ENCODE measurements around the gene ZNF534. TPM values are rescaled to one million over a fixed set of nuclear protein-coding genes. Genes with fewer than 3 reads are reported as not detected.
"Not testable (repeated sequence)": the region's sequence is repeated elsewhere in the genome, so short reads cannot be mapped to it uniquely, and the experiment has no call there.

Gene ZNF534
- total and polyA plus RNA-seq, 9 of the 15 experiments (the other 6 are each of a cell fraction or from before 2014, with no cell fraction given), result 0.08 to 0.33 (median 0.22) TPM; not detected in 1

DNA sequence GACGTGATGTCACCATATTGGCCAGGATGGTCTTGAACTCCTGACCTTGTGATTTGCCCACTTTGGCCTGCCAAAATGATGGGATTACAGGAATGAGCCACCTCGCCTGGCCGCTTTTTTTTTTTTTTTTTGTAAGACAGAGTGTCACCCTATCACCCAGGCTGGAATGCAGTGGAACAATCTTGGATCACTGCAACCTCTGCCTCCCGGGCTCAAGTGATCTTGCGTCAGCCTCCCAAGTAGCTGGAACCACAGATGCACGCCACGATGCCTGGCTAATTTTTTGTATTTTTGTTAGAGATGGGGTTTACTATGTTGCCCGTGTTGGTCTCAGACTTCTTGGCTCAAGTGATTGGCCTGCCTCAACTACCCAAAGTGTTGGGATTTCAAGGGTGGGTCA lies 69.6 kb downstream of the ZNF534 start:
- H3K9ac ChIP-seq (ENCODE audit: insufficient read depth in 1 of 2, low read depth in 2 of 2, low read length in 2 of 2), result no peak overlapping the region
- ChIA-PET CTCF (ENCODE audit: low intra/inter-chr PET ratio) (no interaction called here), POLR2A (interaction anchor here (0.8 kb wide), 1 partner anchor 280 kb away, joined by 4 read pairs; no protein-coding TSS in a partner anchor)
- no peak overlapping the region for H3K27ac ChIP-seq (ENCODE audit: extremely low read depth, low read depth, low read length)
- H3K27me3 ChIP-seq (ENCODE audit: control insufficient read depth in 2 of 2, insufficient read depth in 2 of 2, low read length in 2 of 2), result no peaks in the 10 kb centered on the region
- FAIRE-seq, result no peak
- no peak overlapping the region for H2AFZ ChIP-seq (ENCODE audit: low read depth, low read length)
- no peak overlapping the region for H3K4me3 ChIP-seq
- WGBS (ENCODE audit: insufficient coverage, low coverage, missing lambda C conversion rate), result 4% methylated on average over 7 of the region's 8 CpGs
- no peaks in the 10 kb centered on the region for H3K79me2 ChIP-seq (ENCODE audit: control insufficient read depth, insufficient read depth, low read length)
- H3K4me2 ChIP-seq (ENCODE audit: insufficient read depth, low read length), result no peak overlapping the region
- no peaks in the 10 kb centered on the region for H4K20me1 ChIP-seq (replicated peaks; ENCODE audit: control insufficient read depth, insufficient read depth, low read length)
- H3K9me1 ChIP-seq (ENCODE audit: control insufficient read depth, insufficient read depth, low read length), result no peaks in the 10 kb centered on the region
- in situ Hi-C loops (cut with MboI) (no loop called here), intact Hi-C loops (cut with micrococcal nuclease) (no loop called here)
- H3K4me1 ChIP-seq (replicated peaks in 1 of 2; ENCODE audit: control insufficient read depth in 2 of 2, insufficient read depth in 2 of 2, low read length in 2 of 2), result no peaks in the 10 kb centered on the region
- TF ChIP-seq TRIM28 (IDR thresholded peaks at IDR 0.05) (no peak), KLF10 (CRISPR knock-in tag; IDR thresholded peaks at IDR 0.05) (no peak), ZNF280A (IDR thresholded peaks at IDR 0.05; ENCODE audit: low read depth, partially characterized antibody) (no peak), ZNF12 (CRISPR knock-in tag; IDR thresholded peaks at IDR 0.05) (no peak), FOXJ3 (CRISPR knock-in tag; IDR thresholded peaks at IDR 0.05) (no peak)
- TF ChIP-seq, protein P1, sequence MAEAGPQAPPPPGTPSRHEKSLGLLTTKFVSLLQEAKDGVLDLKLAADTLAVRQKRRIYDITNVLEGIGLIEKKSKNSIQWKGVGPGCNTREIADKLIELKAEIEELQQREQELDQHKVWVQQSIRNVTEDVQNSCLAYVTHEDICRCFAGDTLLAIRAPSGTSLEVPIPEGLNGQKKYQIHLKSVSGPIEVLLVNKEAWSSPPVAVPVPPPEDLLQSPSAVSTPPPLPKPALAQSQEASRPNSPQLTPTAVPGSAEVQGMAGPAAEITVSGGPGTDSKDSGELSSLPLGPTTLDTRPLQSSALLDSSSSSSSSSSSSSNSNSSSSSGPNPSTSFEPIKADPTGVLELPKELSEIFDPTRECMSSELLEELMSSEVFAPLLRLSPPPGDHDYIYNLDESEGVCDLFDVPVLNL (CRISPR knock-in tag; IDR thresholded peaks at IDR 0.05; ENCODE audit: low read depth), result no peak
- TF ChIP-seq, protein P2, sequence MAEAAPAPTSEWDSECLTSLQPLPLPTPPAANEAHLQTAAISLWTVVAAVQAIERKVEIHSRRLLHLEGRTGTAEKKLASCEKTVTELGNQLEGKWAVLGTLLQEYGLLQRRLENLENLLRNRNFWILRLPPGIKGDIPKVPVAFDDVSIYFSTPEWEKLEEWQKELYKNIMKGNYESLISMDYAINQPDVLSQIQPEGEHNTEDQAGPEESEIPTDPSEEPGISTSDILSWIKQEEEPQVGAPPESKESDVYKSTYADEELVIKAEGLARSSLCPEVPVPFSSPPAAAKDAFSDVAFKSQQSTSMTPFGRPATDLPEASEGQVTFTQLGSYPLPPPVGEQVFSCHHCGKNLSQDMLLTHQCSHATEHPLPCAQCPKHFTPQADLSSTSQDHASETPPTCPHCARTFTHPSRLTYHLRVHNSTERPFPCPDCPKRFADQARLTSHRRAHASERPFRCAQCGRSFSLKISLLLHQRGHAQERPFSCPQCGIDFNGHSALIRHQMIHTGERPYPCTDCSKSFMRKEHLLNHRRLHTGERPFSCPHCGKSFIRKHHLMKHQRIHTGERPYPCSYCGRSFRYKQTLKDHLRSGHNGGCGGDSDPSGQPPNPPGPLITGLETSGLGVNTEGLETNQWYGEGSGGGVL (CRISPR knock-in tag; IDR thresholded peaks at IDR 0.05), result no peak
- DNase-seq (ENCODE audit: extremely low read depth in 1 of 4, low spot score in 3 of 4), result no peak
- no peaks in the 10 kb centered on the region for H3K9me3 ChIP-seq (replicated peaks; ENCODE audit: control insufficient read depth, insufficient read depth, low read depth, low read length)
- no peaks in the 10 kb centered on the region for H3K36me3 ChIP-seq (ENCODE audit: control insufficient read depth, insufficient read depth, low read length)
- BruUV-seq (replicated peaks), result no TSS peak
- no peak for ATAC-seq

GRCh38 chr19:52500474-52500873 lies 71.5 kb downstream of the ZNF534 start:
- ATAC-seq; H3K9ac ChIP-seq (ENCODE audit: insufficient read depth in 1 of 2, low read depth in 2 of 2, low read length in 2 of 2); DNase-seq (ENCODE audit: extremely low read depth in 1 of 4, low spot score in 3 of 4); H3K36me3 ChIP-seq (ENCODE audit: control insufficient read depth, insufficient read depth, low read length); H4K20me1 ChIP-seq (replicated peaks; ENCODE audit: control insufficient read depth, insufficient read depth, low read length); H2AFZ ChIP-seq (ENCODE audit: low read depth, low read length); POLR2A ChIA-PET; H3K9me1 ChIP-seq (ENCODE audit: control insufficient read depth, insufficient read depth, low read length); H3K4me1 ChIP-seq (replicated peaks in 1 of 2; ENCODE audit: control insufficient read depth in 2 of 2, insufficient read depth in 2 of 2, low read length in 2 of 2); H3K27me3 ChIP-seq (ENCODE audit: control insufficient read depth in 2 of 2, insufficient read depth in 2 of 2, low read length in 2 of 2); H3K27ac ChIP-seq (ENCODE audit: extremely low read depth, low read depth, low read length); H3K4me2 ChIP-seq (ENCODE audit: insufficient read depth, low read length); intact Hi-C loops (cut with micrococcal nuclease); FAIRE-seq; in situ Hi-C loops (cut with MboI); CTCF ChIA-PET (ENCODE audit: low intra/inter-chr PET ratio); H3K4me3 ChIP-seq; H3K79me2 ChIP-seq (ENCODE audit: control insufficient read depth, insufficient read depth, low read length); BruUV-seq (replicated peaks); H3K9me3 ChIP-seq (replicated peaks; ENCODE audit: control insufficient read depth, insufficient read depth, low read depth, low read length): not testable (repeated sequence)
- 0% methylated on average over 3 of the region's 3 CpGs for WGBS (ENCODE audit: insufficient coverage, low coverage, missing lambda C conversion rate)
